ENCODE measurements around the gene GAS7. TPM values are rescaled to one million over a fixed set of nuclear protein-coding genes. Genes with fewer than 3 reads are reported as not detected.

The GAS7 gene
- total RNA-seq, 4 donors from 2014 or later: 62.6 to 122 (median 77.0) TPM

DNA sequence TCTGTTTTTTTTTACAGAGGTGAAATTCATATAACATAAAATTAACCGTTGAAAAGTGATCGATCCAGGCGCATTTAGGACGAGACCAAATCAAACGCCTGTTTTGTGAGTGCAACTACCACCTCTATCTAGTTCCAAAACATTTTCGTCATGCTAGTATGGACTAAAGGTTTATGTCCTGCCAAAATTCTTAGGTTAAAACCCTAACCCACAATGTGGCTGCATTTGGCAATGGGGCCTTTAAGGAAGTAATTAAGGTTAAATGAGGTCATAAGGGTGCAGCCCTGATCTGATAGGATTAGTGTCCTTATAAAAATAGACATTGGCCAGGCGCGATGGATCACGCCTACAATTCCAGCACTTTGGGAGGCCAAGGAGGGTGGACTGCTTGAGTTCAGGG is 260.5 kb downstream of the GAS7 start:
- Histone ChIP-seq H3K4me3 (no peak overlapping the region), H3K9me3 (peaks cover 0 to 15% (median 0%) of the 10 kb centered on the region in 3 donors), H3K27me3 (no peaks in the 10 kb centered on the region), H3K36me3 (peaks cover 0 to 71% of the 10 kb centered on the region in 2 donors), H3K27ac (no peak overlapping the region), H3K4me1 (peaks cover 0 to 12% (median 0%) of the 10 kb centered on the region in 3 donors)
- no peak for ATAC-seq
- TF ChIP-seq POLR2AphosphoS5 (IDR thresholded peaks at IDR 0.05) (no peak), EP300 (IDR thresholded peaks at IDR 0.05) (no peak), POLR2A (IDR thresholded peaks at IDR 0.05) (no peak)
- TF ChIP-seq, protein P1, sequence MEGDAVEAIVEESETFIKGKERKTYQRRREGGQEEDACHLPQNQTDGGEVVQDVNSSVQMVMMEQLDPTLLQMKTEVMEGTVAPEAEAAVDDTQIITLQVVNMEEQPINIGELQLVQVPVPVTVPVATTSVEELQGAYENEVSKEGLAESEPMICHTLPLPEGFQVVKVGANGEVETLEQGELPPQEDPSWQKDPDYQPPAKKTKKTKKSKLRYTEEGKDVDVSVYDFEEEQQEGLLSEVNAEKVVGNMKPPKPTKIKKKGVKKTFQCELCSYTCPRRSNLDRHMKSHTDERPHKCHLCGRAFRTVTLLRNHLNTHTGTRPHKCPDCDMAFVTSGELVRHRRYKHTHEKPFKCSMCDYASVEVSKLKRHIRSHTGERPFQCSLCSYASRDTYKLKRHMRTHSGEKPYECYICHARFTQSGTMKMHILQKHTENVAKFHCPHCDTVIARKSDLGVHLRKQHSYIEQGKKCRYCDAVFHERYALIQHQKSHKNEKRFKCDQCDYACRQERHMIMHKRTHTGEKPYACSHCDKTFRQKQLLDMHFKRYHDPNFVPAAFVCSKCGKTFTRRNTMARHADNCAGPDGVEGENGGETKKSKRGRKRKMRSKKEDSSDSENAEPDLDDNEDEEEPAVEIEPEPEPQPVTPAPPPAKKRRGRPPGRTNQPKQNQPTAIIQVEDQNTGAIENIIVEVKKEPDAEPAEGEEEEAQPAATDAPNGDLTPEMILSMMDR (IDR thresholded peaks at IDR 0.05): no peak
- WGBS, 2 donors (ENCODE audit: low coverage in 1 of 2): 95 to 100% methylated on average over 2 to 9 of the region's 9 CpGs

DNA sequence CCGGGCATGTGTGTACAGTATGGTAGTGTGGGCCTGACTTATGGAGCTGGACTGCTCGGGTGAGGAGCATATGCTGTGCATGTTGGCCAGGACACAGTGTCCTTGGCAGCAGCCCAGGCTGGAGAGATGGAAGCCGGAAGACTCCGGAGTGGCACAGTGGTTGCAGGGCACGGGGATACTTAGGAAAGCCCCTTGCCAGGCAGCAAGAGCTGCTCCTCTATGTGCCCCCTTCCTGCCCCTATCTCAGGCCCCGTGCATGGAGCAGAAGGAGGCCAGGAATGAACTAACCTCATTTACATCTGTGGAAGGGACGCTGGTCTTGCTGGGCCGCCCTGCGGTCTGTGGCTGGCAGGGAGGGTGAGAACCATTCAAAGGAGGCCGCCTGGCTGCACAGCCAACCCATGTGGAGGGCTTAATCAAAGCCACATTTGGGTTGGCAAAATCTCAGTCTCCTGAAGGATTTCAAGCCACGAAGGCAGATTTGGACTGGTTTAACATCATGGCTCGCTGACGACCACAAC is 261.1 kb downstream of the GAS7 start:
- no peak overlapping the region for H3K4me3 ChIP-seq
- peak; percentile 23 for TF ChIP-seq POLR2AphosphoS5 (IDR thresholded peaks at IDR 0.05)
- TF ChIP-seq, protein P1 (IDR thresholded peaks at IDR 0.05): no peak
- TF ChIP-seq EP300 (IDR thresholded peaks at IDR 0.05): no peak
- TF ChIP-seq POLR2A (IDR thresholded peaks at IDR 0.05): no peak
- peak; percentile 69 for ATAC-seq
- H3K27me3 ChIP-seq: no peaks in the 10 kb centered on the region
- peaks cover 0 to 15% (median 0%) of the 10 kb centered on the region in 3 donors for H3K9me3 ChIP-seq
- H3K36me3 ChIP-seq: peaks cover 0 to 70% of the 10 kb centered on the region in 2 donors
- peaks cover 0 to 12% (median 0%) of the 10 kb centered on the region in 3 donors for H3K4me1 ChIP-seq
- no peak overlapping the region for H3K27ac ChIP-seq
- 59% methylated on average over 3 of the region's 13 CpGs; no CpG with 5 or more reads in 1 of the 2 donors for WGBS, 2 donors (ENCODE audit: low coverage in 1 of 2)

DNA sequence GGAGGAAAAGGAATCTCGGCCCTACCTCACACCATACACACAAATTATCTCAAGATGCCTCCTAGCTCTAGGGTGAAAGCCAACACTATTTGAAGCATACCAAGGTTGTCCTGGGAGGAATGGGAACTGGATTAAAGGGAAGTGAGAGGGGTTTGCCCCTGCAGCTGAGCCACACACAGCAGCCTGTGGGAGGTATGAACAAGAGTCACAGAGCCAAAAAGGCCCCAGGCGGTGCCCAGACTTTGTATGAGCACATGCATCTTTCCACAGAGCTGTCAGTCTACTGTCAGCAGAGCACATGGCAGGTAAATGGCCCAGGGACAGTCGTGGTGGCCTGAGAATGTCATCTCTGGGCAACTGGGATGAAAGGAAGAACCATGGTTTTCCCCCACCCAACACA is 262.3 kb downstream of the GAS7 start:
- Histone ChIP-seq H3K36me3 (peaks cover 0 to 60% of the 10 kb centered on the region in 2 donors), H3K4me1 (peaks cover 0 to 17% (median 0%) of the 10 kb centered on the region in 3 donors), H3K27me3 (no peaks in the 10 kb centered on the region), H3K27ac (peak overlapping the region in 1 of 4 donors; percentile 10), H3K4me3 (no peak overlapping the region), H3K9me3 (peaks cover 0 to 15% (median 0%) of the 10 kb centered on the region in 3 donors)
- no peak for TF ChIP-seq POLR2AphosphoS5 (IDR thresholded peaks at IDR 0.05)
- TF ChIP-seq, protein P1 (IDR thresholded peaks at IDR 0.05): no peak
- TF ChIP-seq EP300 (IDR thresholded peaks at IDR 0.05): no peak
- TF ChIP-seq POLR2A (IDR thresholded peaks at IDR 0.05): no peak
- WGBS, 2 donors (ENCODE audit: low coverage in 1 of 2): 83 to 100% methylated on average over 2 to 3 of the region's 3 CpGs
- ATAC-seq: no peak

DNA sequence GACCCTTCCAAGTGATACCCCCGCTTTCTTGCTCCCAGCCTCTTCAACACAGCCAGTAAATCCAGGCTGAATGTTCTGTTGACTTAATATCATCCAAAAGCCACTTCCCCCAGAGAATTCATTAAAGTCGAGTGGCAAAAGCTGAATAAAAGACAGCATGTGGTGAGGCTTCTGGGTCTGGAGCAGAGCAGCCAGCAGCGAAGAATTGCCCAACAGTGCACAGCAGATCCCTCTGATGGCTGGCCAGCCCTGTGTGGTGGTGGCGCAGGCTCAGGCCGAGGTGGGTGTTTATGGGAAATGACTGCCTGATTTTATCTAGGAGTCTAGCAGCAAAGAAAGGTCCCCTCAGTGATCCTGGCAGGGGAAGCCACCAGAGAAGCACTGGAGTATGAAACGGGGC is 263.0 kb downstream of the GAS7 start:
- TF ChIP-seq EP300 (IDR thresholded peaks at IDR 0.05) (no peak), POLR2AphosphoS5 (IDR thresholded peaks at IDR 0.05) (no peak), POLR2A (IDR thresholded peaks at IDR 0.05) (no peak)
- TF ChIP-seq, protein P1 (IDR thresholded peaks at IDR 0.05): no peak

DNA sequence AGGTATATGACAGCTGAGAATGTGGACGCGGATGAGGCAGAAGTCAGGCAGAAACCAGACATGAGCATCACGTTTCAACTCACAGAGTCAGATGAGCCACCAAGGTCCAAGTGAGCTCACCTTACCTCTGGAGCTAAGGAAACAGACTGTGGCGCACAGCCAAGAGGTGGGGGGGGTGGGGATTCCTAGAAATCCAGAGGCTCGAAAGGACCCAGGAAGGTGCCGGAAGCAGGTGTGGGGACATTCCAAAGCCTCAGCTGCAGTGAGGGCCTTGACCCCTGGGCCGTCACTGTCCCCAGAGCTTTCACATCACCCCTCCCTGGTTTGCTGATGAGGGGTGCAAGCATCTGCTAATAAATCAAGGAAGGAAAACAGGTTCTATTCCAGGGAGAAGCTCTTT is 264.1 kb downstream of the GAS7 start:
- Histone ChIP-seq H3K36me3 (peaks cover 0 to 46% of the 10 kb centered on the region in 2 donors), H3K27ac (no peak overlapping the region), H3K4me3 (no peak overlapping the region), H3K4me1 (peaks cover 0 to 25% (median 0%) of the 10 kb centered on the region in 3 donors), H3K27me3 (no peaks in the 10 kb centered on the region), H3K9me3 (peaks cover 0 to 15% (median 0%) of the 10 kb centered on the region in 3 donors)
- TF ChIP-seq POLR2AphosphoS5 (IDR thresholded peaks at IDR 0.05) (no peak), POLR2A (IDR thresholded peaks at IDR 0.05) (no peak), EP300 (IDR thresholded peaks at IDR 0.05) (no peak)
- TF ChIP-seq, protein P1 (IDR thresholded peaks at IDR 0.05): no peak
- WGBS, 2 donors (ENCODE audit: low coverage in 1 of 2): 87 to 94% methylated on average over 3 to 6 of the region's 7 CpGs
- no peak for ATAC-seq

More for the DNA sequence above, 263.0 kb downstream of the GAS7 start:
- peak; percentile 46 for ATAC-seq
- Histone ChIP-seq H3K9me3 (peaks cover 0 to 15% (median 0%) of the 10 kb centered on the region in 3 donors), H3K27ac (no peak overlapping the region), H3K36me3 (peaks cover 0 to 57% of the 10 kb centered on the region in 2 donors), H3K4me1 (peaks cover 0 to 24% (median 0%) of the 10 kb centered on the region in 3 donors), H3K27me3 (no peaks in the 10 kb centered on the region), H3K4me3 (no peak overlapping the region)
- WGBS, 2 donors (ENCODE audit: low coverage in 1 of 2): 71 to 100% methylated on average over 1 of the region's 6 CpGs

Measured in gastroesophageal sphincter (tissue), 4 donors.